ENCODE measurements around the gene ASIP.

DNA sequence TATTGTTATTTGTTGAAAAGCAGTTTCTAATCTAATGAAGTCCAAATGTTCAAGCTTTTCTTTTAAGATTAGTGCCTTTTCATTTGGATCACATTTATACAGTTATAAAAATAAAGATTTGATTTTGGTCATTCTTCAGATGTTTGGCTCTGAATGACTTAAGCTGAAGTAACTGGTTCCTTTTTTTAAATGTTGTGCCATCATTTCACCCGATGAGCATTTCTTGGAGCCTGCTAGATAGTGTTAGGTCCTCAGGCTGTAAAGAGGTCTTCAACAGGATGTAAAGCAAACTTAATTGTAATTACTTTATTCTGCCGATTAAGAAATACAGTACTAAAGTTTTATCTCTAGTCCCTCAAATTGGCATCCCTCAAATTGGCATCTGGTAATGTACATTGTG, 41.2 kb upstream of the ASIP start:
- TF ChIP-seq, protein P1, sequence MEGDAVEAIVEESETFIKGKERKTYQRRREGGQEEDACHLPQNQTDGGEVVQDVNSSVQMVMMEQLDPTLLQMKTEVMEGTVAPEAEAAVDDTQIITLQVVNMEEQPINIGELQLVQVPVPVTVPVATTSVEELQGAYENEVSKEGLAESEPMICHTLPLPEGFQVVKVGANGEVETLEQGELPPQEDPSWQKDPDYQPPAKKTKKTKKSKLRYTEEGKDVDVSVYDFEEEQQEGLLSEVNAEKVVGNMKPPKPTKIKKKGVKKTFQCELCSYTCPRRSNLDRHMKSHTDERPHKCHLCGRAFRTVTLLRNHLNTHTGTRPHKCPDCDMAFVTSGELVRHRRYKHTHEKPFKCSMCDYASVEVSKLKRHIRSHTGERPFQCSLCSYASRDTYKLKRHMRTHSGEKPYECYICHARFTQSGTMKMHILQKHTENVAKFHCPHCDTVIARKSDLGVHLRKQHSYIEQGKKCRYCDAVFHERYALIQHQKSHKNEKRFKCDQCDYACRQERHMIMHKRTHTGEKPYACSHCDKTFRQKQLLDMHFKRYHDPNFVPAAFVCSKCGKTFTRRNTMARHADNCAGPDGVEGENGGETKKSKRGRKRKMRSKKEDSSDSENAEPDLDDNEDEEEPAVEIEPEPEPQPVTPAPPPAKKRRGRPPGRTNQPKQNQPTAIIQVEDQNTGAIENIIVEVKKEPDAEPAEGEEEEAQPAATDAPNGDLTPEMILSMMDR (IDR thresholded peaks at IDR 0.05): no peak
- no peak for TF ChIP-seq POLR2AphosphoS5 (IDR thresholded peaks at IDR 0.05; ENCODE audit: insufficient read depth in 1 of 2, low read depth in 1 of 2)
